MM.1S (cell line): Measurements from ENCODE around the gene TMEM244.

ENCODE experiments used
- DNase-seq: peaks from one replicate; pipeline ENCODE4 v3.0.0-alpha.2; 2015
- H2AFZ ChIP-seq: fragments of 300-600 bp; sonication (generic); 2 replicates; pipeline ENCODE4 v1.6.0; 2016; ENCODE audit warnings: antibody characterized with exemption, low read length
- H3F3A ChIP-seq: fragments of 300-600 bp; sonication (generic); 2 replicates; pipeline ENCODE4 v1.6.1; 2016; ENCODE audit warnings: mild to moderate bottlenecking, antibody characterized with exemption, low read length, moderate library complexity, mixed read lengths; ENCODE audit not compliant: insufficient read depth
- H3K27ac ChIP-seq: fragments of 300-600 bp; sonication (generic); 2 replicates; pipeline ENCODE4 v1.5.1; 2016; ENCODE audit warnings: mild to moderate bottlenecking, low read length
- H3K27me3 ChIP-seq: fragments of 300-600 bp; sonication (generic); replicated peaks from 2 replicates; pipeline ENCODE4 v1.6.0; 2016; ENCODE audit warnings: low read length; ENCODE audit not compliant: insufficient read depth
- H3K36me3 ChIP-seq: fragments of 300-600 bp; sonication (generic); replicated peaks from 2 replicates; pipeline ENCODE4 v1.6.1; 2016; ENCODE audit warnings: mild to moderate bottlenecking, low read length, mixed read lengths; ENCODE audit not compliant: insufficient read depth
- H3K4me1 ChIP-seq: fragments of 300-600 bp; sonication (generic); 2 replicates; pipeline ENCODE4 v1.6.1; 2016; ENCODE audit warnings: low read length, mixed read lengths
- H3K4me2 ChIP-seq: fragments of 300-600 bp; sonication (generic); 2 replicates; pipeline ENCODE4 v1.6.0; 2016; ENCODE audit warnings: low read depth, low read length
- H3K4me3 ChIP-seq: fragments of 300-600 bp; sonication (generic); 2 replicates; pipeline ENCODE4 v1.5.1; 2016; ENCODE audit warnings: low read length, mixed read lengths
- H3K79me2 ChIP-seq: fragments of 300-600 bp; sonication (generic); 2 replicates; pipeline ENCODE4 v1.6.1; 2016; ENCODE audit warnings: mixed run types, low read length, mixed read lengths
- H3K9ac ChIP-seq: fragments of 300-600 bp; sonication (generic); 2 replicates; pipeline ENCODE4 v1.6.1; 2016; ENCODE audit warnings: low read length, mixed read lengths
- H3K9me2 ChIP-seq: fragments of 300-600 bp; sonication (generic); replicated peaks from 2 replicates; pipeline ENCODE4 v1.6.1; 2016; ENCODE audit warnings: mild to moderate bottlenecking, low read length, mixed read lengths; ENCODE audit not compliant: insufficient read depth
- H3K9me3 ChIP-seq: fragments of 300-600 bp; sonication (generic); replicated peaks from 2 replicates; pipeline ENCODE4 v1.6.1; 2016; ENCODE audit warnings: mild to moderate bottlenecking, low read length, mixed read lengths; ENCODE audit not compliant: insufficient read depth
- H4K20me1 ChIP-seq: fragments of 300-600 bp; sonication (generic); 2 replicates; pipeline ENCODE4 v1.6.1; 2016; ENCODE audit warnings: mild to moderate bottlenecking, low read length, moderate library complexity, mixed read lengths; ENCODE audit not compliant: insufficient read depth
- CTCF ChIP-seq: fragments of 300-600 bp; sonication (generic); IDR thresholded peaks from 2 replicates; pipeline ENCODE4 v1.5.1; 2016; ENCODE audit warnings: antibody characterized with exemption, low read length, mixed read lengths
- EZH2 ChIP-seq: fragments of 300-600 bp; sonication (generic); optimal IDR thresholded peaks from 2 replicates; pipeline ENCODE3; 2017; ENCODE audit warnings: low read depth, mild to moderate bottlenecking, antibody characterized with exemption, low read length, mixed read lengths
- EZH2phosphoT487 ChIP-seq: fragments of 300-600 bp; sonication (generic); IDR thresholded peaks from 2 replicates; pipeline ENCODE4 v1.6.1; 2018; ENCODE audit warnings: antibody characterized with exemption, low read length

The TMEM244 gene

GRCh38 chr6:129845696-129846095 lies 15.4 kb downstream of the TMEM244 start:
- no peaks in the 10 kb centered on the region for H3K36me3 ChIP-seq
- no peak overlapping the region for H3K27ac ChIP-seq
- no peaks in the 10 kb centered on the region for H3K27me3 ChIP-seq
- H3K4me2 ChIP-seq = no peak overlapping the region
- no peaks in the 10 kb centered on the region for H3K79me2 ChIP-seq
- DNase-seq = no peak
- H3F3A ChIP-seq = no peaks in the 10 kb centered on the region
- H2AFZ ChIP-seq = no peak overlapping the region
- no peak overlapping the region for H3K9ac ChIP-seq
- TF ChIP-seq EZH2phosphoT487 (no peak), CTCF (no peak), EZH2 (no peak)
- no peaks in the 10 kb centered on the region for H3K9me3 ChIP-seq
- no peak overlapping the region for H3K4me3 ChIP-seq
- no peaks in the 10 kb centered on the region for H4K20me1 ChIP-seq
- no peaks in the 10 kb centered on the region for H3K9me2 ChIP-seq
- no peaks in the 10 kb centered on the region for H3K4me1 ChIP-seq

- no peaks in the 10 kb centered on the region for H3K9me2 ChIP-seq
- H3K4me2 ChIP-seq = no peak overlapping the region
- no peaks in the 10 kb centered on the region for H3K36me3 ChIP-seq
- H2AFZ ChIP-seq = no peak overlapping the region
- no peaks in the 10 kb centered on the region for H3K27me3 ChIP-seq
- no peaks in the 10 kb centered on the region for H3K9me3 ChIP-seq
- no peak for TF ChIP-seq CTCF
- TF ChIP-seq EZH2 = no peak
- no peak for TF ChIP-seq EZH2phosphoT487
- H3K4me1 ChIP-seq = no peaks in the 10 kb centered on the region
- H3K4me3 ChIP-seq = no peak overlapping the region
- no peaks in the 10 kb centered on the region for H4K20me1 ChIP-seq
- H3F3A ChIP-seq = no peaks in the 10 kb centered on the region
- no peak overlapping the region for H3K27ac ChIP-seq
- H3K9ac ChIP-seq = no peak overlapping the region
- H3K79me2 ChIP-seq = no peaks in the 10 kb centered on the region
- no peak for DNase-seq
Measured at GRCh38 chr6:129844118-129844891, 16.8 kb downstream of the TMEM244 start.

- Histone ChIP-seq H3K79me2 (no peaks in the 10 kb centered on the region), H3K4me2 (no peak overlapping the region), H2AFZ (no peak overlapping the region), H3K27ac (no peak overlapping the region), H3K9me3 (no peaks in the 10 kb centered on the region), H4K20me1 (no peaks in the 10 kb centered on the region), H3K27me3 (no peaks in the 10 kb centered on the region), H3F3A (no peaks in the 10 kb centered on the region), H3K4me3 (no peak overlapping the region), H3K4me1 (no peaks in the 10 kb centered on the region), H3K36me3 (no peaks in the 10 kb centered on the region), H3K9me2 (no peaks in the 10 kb centered on the region), H3K9ac (no peak overlapping the region)
- TF ChIP-seq EZH2phosphoT487 (no peak), CTCF (no peak)
- no peak for DNase-seq
Measured at GRCh38 chr6:129843573-129843972, 17.5 kb downstream of the TMEM244 start.
